Spleen (tissue), 7 donors: ENCODE data around the gene CNTNAP2.

Source experiments
- POLR2A ChIP-seq, 3 donors: fragments of 450-650 bp; IDR thresholded peaks; one replicate each; pipeline ENCODE4 v1.5.1; 2017; ENCODE audit warnings: antibody characterized with exemption in 3 of 3, mild to moderate bottlenecking in 1 of 3
- TF ChIP-seq, protein P1 (sequence below), 11 experiments: fragments of 200-600 bp in 7 of 11; fragments of 450-650 bp in 4 of 11; sonication (generic) in 4 of 11; IDR thresholded peaks in 8 of 11; conservative IDR thresholded peaks in 3 of 11; 1 replicate in 7 of 11; 2 replicates in 4 of 11; pipeline versions ENCODE4 v1.4.0 to v1.8.0; 2016 to 2021; ENCODE audit warnings: antibody characterized with exemption in 11 of 11, inconsistent platforms in 4 of 11, mild to moderate bottlenecking in 1 of 11
- donor health status: DM: no; HTN: no; CAD: no; lungs with moderate emphysema.
- donor health status: DM: no; HTN: no; CAD: no.
- donor health status: DM: no; HTN: no; CAD: no.

DNA sequence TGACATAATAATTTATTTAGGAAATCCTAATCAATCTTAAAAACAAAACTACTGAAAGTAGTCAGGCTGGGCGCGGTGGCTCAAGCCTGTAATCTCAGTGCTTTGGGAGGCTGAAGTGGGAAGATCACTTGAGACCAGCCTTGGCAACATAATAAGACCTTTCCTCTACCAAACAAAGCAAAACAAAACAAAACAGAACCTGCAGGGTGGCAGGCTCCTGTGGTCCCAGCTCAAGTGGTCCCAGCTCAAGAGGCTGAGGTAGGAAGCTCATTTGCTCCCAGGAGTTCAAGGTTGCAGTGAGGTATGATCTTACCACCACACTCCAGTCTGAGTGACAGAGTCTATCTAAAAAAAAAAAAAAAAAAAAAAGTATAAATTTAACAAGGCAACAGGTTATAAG lies 748.0 kb downstream of the CNTNAP2 start:
- no peak for TF ChIP-seq POLR2A (IDR thresholded peaks at IDR 0.05)
- TF ChIP-seq, protein P1, sequence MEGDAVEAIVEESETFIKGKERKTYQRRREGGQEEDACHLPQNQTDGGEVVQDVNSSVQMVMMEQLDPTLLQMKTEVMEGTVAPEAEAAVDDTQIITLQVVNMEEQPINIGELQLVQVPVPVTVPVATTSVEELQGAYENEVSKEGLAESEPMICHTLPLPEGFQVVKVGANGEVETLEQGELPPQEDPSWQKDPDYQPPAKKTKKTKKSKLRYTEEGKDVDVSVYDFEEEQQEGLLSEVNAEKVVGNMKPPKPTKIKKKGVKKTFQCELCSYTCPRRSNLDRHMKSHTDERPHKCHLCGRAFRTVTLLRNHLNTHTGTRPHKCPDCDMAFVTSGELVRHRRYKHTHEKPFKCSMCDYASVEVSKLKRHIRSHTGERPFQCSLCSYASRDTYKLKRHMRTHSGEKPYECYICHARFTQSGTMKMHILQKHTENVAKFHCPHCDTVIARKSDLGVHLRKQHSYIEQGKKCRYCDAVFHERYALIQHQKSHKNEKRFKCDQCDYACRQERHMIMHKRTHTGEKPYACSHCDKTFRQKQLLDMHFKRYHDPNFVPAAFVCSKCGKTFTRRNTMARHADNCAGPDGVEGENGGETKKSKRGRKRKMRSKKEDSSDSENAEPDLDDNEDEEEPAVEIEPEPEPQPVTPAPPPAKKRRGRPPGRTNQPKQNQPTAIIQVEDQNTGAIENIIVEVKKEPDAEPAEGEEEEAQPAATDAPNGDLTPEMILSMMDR (IDR thresholded peaks at IDR 0.05 in 8 of 11, conservative IDR thresholded peaks at IDR 0.05 in 3 of 11) = no peak
